Spinal cord (tissue), 10 donors: ENCODE data around the gene GNAQ. TPM values are rescaled to one million over a fixed set of nuclear protein-coding genes. Genes with fewer than 3 reads are reported as not detected.
"Not testable (repeated sequence)": the region's sequence is repeated elsewhere in the genome, so short reads cannot be mapped to it uniquely, and the experiment has no call there.

ENCODE experiments used
- DNase-seq, 6 donors: peaks; one replicate each; pipeline versions ENCODE4 v3.0.0 to v3.0.0-alpha.2; 2013 to 2015; ENCODE audit warnings: low spot score in 6 of 6, low read depth in 4 of 6
- H3K27ac ChIP-seq: one replicate; pipeline ENCODE4 v1.5.1; 2013; ENCODE audit warnings: low read depth, low read length, control low read depth
- H3K27me3 ChIP-seq: one replicate; pipeline ENCODE4 v1.6.1; 2013; ENCODE audit warnings: low read length; ENCODE audit not compliant: control insufficient read depth, insufficient read depth
- H3K36me3 ChIP-seq: one replicate; pipeline ENCODE4 v1.6.1; 2013; ENCODE audit warnings: low read length; ENCODE audit not compliant: control insufficient read depth, insufficient read depth
- H3K4me1 ChIP-seq: one replicate; pipeline ENCODE4 v1.6.1; 2013; ENCODE audit warnings: low read length; ENCODE audit not compliant: control insufficient read depth, insufficient read depth
- H3K4me3 ChIP-seq: one replicate; pipeline ENCODE4 v1.5.1; 2013; ENCODE audit warnings: low read depth, low read length, control low read depth
- H3K9me3 ChIP-seq: one replicate; pipeline ENCODE4 v1.6.1; 2013; ENCODE audit warnings: low read length; ENCODE audit not compliant: control insufficient read depth, insufficient read depth
- WGBS: methylation state at CpG from one replicate; pipeline ENCODE4 v1.1.5; 2013; ENCODE audit warnings: missing lambda C conversion rate; ENCODE audit not compliant: insufficient coverage; 5-methylcytosine and 5-hydroxymethylcytosine counted together
- polyA plus RNA-seq, 2 donors: library from polyadenylated mRNA; unstranded; fragments of 120-200 nt; gene quantifications; one replicate each; pipeline ENCODE4 v1.2.1, GENCODE V29; 2013; ENCODE audit not compliant: insufficient read length in 2 of 2
- total RNA-seq, 2 donors: library from RNA; depleted of rRNA in 1 of 2; stranded (reverse); fragments of 120-200 nt in 1 of 2; fragments of >200 nt in 1 of 2; gene quantifications; one replicate each; pipeline versions ENCODE4 v1.2.3 to v1.2.4, GENCODE V29; 2013 to 2014
- donor health status: healthy.

Gene GNAQ
- total and polyA plus RNA-seq, 4 donors, result 53.2 to 134 (median 102) TPM

DNA sequence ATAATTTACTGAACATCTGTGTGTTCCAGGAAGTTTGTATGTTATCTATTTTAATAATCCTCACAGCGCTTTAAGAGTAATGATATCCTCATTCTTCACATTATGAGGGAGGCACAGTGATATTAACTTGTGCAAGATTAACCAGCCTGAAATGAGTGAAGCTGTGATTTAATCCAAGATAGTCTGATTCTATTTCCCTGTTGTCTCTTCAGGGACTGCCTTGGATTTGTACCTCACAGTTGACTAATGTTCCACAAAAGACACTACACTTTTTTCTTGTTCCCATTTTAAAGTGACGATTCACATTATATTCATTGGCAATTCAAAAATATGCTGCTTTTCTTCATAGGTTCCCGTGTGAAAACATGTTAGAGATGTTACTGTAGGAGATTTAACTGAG, 258.2 kb downstream of the GNAQ start:
- H3K27ac ChIP-seq, result no peak overlapping the region
- peak in 1 of 6 donors; percentile 52 for DNase-seq
- no peak overlapping the region for H3K4me3 ChIP-seq
- WGBS, result no CpG with 5 or more reads among the region's 3 CpGs
- no peaks in the 10 kb centered on the region for H3K27me3 ChIP-seq
- H3K9me3 ChIP-seq, result peaks cover 14% of the 10 kb centered on the region
- H3K36me3 ChIP-seq, result no peaks in the 10 kb centered on the region
- no peaks in the 10 kb centered on the region for H3K4me1 ChIP-seq

DNA sequence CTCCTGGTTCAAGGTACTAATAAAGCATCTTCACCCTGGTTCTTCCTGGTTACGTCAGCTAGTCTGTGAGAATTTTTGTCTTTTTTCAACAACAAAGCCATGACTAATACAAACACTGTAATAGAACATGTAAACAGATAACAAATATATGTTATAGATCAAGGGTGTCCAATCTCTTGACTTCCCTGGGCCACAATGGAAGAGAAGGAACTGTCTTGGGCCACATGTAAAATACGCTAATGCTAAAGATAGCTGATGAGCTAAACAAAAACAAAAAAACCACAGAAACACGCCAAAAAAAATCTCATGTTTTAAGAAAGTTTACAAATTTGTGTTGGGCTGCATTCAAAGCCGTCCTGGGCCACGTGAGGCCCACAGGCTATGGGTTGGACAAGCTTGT, 259.0 kb downstream of the GNAQ start:
- no peak for DNase-seq
- WGBS, result no CpG with 5 or more reads among the region's 5 CpGs
- Histone ChIP-seq H3K36me3 (no peaks in the 10 kb centered on the region), H3K27me3 (no peaks in the 10 kb centered on the region), H3K27ac (no peak overlapping the region), H3K4me3 (no peak overlapping the region), H3K4me1 (no peaks in the 10 kb centered on the region), H3K9me3 (peaks cover 10% of the 10 kb centered on the region)

DNA sequence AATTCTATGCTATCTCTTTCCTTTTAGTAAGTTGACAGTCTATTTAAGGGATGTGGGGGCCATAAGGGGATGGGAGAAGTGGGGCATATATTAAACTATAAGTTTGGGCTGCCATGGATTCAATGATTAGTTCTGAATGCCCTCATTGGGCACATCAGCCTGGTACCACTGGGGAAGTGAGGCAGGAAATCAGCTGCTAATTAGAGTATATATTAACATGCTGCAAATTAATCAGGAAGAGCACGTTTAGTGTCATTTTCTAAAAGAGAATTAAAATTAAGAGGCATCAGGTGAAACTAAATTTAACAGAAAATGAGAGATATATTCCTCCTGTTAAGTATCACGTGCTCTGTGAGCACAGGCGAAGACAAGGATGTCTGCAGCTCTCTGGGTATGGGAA, 260.4 kb downstream of the GNAQ start:
- peak in 1 of 6 donors; percentile 57 for DNase-seq
- H3K4me3 ChIP-seq, result no peak overlapping the region
- peaks cover 2% of the 10 kb centered on the region for H3K9me3 ChIP-seq
- H3K27ac ChIP-seq, result no peak overlapping the region
- WGBS, result no CpG with 5 or more reads among the region's 3 CpGs
- H3K27me3 ChIP-seq, result no peaks in the 10 kb centered on the region
- no peaks in the 10 kb centered on the region for H3K4me1 ChIP-seq
- no peaks in the 10 kb centered on the region for H3K36me3 ChIP-seq

DNA sequence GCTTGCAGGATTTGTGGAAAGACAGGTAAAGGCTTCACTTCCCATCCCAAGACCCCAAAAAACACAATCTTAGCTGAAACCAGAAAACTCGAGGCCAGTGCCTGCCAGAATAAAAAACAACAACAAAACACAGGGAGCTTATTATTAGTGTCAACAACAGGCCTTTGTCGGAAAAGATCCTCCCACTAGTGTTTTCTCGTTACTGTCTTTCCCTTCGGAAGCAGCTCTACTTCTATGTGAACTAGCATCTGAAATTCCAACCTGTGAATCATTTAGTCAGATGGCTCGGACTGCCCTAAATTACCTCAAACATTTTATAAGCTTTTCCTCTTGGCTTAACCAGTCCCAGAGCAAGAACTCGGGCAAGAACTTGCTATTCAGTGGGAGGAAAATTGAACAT, 261.3 kb downstream of the GNAQ start:
- Histone ChIP-seq H3K36me3 (no peaks in the 10 kb centered on the region), H3K9me3 (no peaks in the 10 kb centered on the region), H3K27ac (no peak overlapping the region), H3K4me3 (no peak overlapping the region), H3K4me1 (no peaks in the 10 kb centered on the region), H3K27me3 (no peaks in the 10 kb centered on the region)
- WGBS, result 66% methylated on average over 5 of the region's 6 CpGs
- no peak for DNase-seq

DNA sequence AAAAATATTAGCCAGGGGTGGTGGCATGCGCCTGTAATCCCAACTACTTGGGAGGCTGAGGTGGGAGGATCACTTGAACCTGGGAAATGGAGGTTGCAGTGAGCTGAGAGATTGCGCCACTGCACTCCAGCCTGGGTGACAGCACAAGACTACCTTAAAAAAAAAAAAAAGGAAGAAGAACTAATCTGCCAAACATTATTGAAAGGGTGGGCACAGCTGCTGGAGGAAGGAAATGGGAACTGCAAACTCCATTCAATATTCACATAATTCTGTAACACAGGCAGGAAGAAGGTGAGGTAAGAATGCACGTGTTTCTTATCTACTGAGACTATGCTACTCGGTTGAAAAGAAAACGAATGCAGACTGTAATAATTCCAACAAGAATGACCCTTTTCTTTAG, 262.4 kb downstream of the GNAQ start:
- no CpG with 5 or more reads among the region's 5 CpGs for WGBS
- Histone ChIP-seq H3K27me3 (no peaks in the 10 kb centered on the region), H3K4me3 (no peak overlapping the region), H3K9me3 (no peaks in the 10 kb centered on the region), H3K36me3 (no peaks in the 10 kb centered on the region), H3K27ac (no peak overlapping the region), H3K4me1 (no peaks in the 10 kb centered on the region)
- DNase-seq, result no peak

DNA sequence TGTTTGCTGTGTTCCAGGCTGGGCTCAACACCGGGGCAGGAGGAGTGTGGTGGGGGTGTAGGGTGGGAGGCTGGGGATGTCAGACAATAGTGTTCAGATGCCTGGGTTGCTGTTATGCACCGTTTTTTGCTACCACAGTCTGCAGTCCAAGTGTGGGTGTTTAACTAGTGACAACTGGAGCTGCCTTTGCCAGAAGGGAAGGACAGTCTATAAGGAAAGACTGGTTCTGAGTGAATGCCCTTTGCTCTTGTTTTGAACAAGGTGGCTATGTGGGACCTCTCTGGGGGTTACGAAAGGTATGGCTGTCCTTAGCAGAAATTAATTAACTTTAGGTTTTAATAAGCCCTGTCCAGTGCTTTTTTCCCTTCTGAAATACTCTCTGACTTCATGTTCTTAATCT, 265.0 kb downstream of the GNAQ start:
- WGBS, result 62% methylated on average over 2 of the region's 3 CpGs
- Histone ChIP-seq H3K27ac (no peak overlapping the region), H3K4me1 (no peaks in the 10 kb centered on the region), H3K9me3 (no peaks in the 10 kb centered on the region), H3K36me3 (no peaks in the 10 kb centered on the region), H3K4me3 (no peak overlapping the region), H3K27me3 (no peaks in the 10 kb centered on the region)
- no peak for DNase-seq

DNA sequence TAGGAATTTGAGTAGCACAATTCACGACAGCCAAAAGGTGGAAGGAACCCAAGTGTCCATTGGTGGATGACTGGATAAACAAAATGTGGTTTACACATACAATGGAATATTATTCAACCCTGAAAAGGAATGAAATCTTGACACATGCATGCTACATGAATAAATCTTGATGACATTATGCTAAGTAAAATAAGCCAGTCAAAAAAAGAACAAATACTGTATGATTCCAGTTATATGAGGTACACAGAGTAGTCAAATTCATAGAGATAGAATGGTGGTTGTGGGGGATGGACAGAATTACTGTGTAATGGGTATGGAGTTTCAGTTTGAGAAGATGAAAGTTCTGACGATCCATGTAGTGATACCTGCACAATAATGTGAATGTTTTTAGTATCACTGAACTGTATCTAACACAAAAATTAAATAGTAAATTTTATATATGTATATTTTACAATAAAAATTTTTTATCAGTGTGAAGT, 265.8 kb downstream of the GNAQ start:
- H3K9me3 ChIP-seq, result no peaks in the 10 kb centered on the region
- no peaks in the 10 kb centered on the region for H3K36me3 ChIP-seq
- H3K27ac ChIP-seq, result no peak overlapping the region
- 100% methylated on average over 1 of the region's 2 CpGs for WGBS
- no peak for DNase-seq
- no peaks in the 10 kb centered on the region for H3K4me1 ChIP-seq
- no peak overlapping the region for H3K4me3 ChIP-seq
- H3K27me3 ChIP-seq, result no peaks in the 10 kb centered on the region

DNA sequence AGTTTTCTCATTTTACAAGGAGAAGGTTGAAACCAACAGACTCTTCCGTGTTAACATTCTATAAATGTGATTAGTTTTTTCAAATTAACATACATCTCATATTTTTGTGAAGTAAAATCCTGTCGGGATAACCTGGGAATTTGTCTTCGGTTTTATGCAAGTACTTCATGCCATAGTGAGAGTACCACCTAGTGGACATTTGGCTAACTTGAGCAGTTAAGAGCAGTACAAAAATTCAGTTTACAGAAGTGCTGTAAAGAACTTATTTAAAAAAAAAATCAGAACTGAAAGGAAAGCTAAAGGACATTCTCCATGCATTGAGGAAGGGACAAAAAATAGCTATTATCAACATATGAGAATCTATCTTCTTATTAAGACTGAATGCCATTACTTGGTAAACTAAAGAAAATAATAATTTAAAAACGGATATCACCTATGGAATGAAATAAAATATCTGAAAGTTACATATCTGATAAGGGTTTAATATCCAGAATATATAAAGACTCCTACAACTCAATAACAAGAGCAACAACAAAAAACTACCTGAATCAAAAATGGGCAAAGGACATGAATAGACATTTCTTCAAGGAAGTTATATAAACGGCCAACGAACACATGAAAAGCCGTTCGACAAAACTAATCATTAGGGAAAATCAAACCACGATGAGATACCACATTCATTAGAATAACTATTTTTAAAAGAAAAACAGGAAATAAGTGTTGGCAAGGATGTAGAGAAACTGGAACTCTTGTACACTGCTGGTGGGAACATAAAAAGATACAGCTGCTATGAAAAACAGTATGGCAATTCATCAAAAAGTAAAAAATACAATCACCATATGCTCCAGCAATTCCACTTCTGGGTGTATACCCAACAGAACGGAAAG, 266.5 kb downstream of the GNAQ start:
- no peak overlapping the region for H3K4me3 ChIP-seq
- H3K27ac ChIP-seq, result no peak overlapping the region
- H3K4me1 ChIP-seq, result no peaks in the 10 kb centered on the region
- H3K36me3 ChIP-seq, result no peaks in the 10 kb centered on the region
- H3K9me3 ChIP-seq, result no peaks in the 10 kb centered on the region
- no peak for DNase-seq
- H3K27me3 ChIP-seq, result no peaks in the 10 kb centered on the region
- 90% methylated on average over 2 of the region's 10 CpGs for WGBS

DNA sequence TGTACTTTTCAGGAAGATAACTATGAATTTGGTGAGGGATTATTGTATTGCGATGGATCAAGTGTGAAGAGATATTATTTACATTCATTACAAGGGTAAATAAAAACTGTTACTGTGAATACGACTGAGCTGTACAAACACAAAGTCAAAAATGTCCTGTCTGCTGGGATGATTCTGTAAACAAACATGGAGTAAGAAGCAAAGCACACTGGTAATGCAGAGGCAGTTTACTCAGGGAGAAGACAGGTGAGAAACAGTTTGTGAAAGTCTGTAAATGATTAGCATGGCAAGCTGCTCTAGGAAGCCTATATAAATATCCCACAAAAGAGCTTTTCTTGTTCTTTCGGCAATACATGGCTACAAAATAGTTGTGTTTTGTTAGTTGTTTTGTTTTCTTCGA, 268.0 kb downstream of the GNAQ start:
- Histone ChIP-seq H3K4me3 (no peak overlapping the region), H3K4me1 (no peaks in the 10 kb centered on the region), H3K9me3 (no peaks in the 10 kb centered on the region), H3K27ac (no peak overlapping the region), H3K36me3 (no peaks in the 10 kb centered on the region), H3K27me3 (no peaks in the 10 kb centered on the region)
- no peak for DNase-seq
- WGBS, result 90% methylated on average over 2 of the region's 4 CpGs

DNA sequence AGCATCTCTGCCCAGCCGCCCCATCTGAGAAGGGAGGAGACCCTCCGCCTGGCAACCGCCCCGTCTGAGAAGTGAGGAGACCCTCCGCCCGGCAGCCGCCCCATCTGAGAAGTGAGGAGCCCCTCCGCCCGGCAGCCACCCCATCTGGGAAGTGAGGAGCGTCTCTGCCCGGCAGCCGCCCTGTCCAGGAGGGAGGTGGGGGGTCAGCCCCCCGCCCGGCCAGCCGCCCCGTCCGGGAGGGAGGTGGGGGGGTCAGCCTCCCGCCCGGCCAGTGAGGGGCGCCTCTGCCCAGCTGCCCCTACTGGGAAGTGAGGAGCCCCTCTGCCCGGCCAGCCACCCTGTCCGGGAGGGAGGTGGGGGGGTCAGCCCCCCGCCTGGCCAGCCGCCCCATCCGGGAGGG, 270.7 kb downstream of the GNAQ start:
- not testable (repeated sequence) for H3K36me3 ChIP-seq, DNase-seq, H3K27me3 ChIP-seq, H3K27ac ChIP-seq, H3K9me3 ChIP-seq, H3K4me1 ChIP-seq, H3K4me3 ChIP-seq
- WGBS, result 100% methylated on average over 9 of the region's 25 CpGs
